Activated naive CD4-positive, alpha-beta T cell treated with anti-CD3 and anti-CD28 coated beads, Interleukin-2, amount 50 U/mL, for 72 hours (primary cell): ENCODE results near the gene FOXF1. TPM values are rescaled to one million over a fixed set of nuclear protein-coding genes. Genes with fewer than 3 reads are reported as not detected.

ENCODE experiments used
- ATAC-seq, 2 donors: fragments of 150-1000 bp; cut with Tn5 transposase; 2 replicates each; pipeline ENCODE4 v1.10.0; 2021; ENCODE audit warnings: mild to moderate bottlenecking in 2 of 2, moderate library complexity in 2 of 2
- DNase-seq, 2 donors: peaks; one replicate each; pipeline ENCODE4 v3.0.0; 2021 to 2022; ENCODE audit warnings: low spot score in 2 of 2
- H3K27ac Mint-ChIP-seq, 2 donors: one replicate each; pipeline ENCODE4 v1.8.0; 2022; ENCODE audit warnings: mild to moderate bottlenecking in 2 of 2, mixed read lengths in 2 of 2
- H3K36me3 Mint-ChIP-seq, 2 donors: one replicate each; pipeline ENCODE4 v1.8.0; 2022; ENCODE audit warnings: mixed read lengths in 2 of 2
- H3K9me3 Mint-ChIP-seq, 2 donors: one replicate each; pipeline ENCODE4 v1.8.0; 2022; ENCODE audit warnings: mixed read lengths in 2 of 2
- total RNA-seq, 2 donors: library from RNA; stranded (reverse); gene quantifications; one replicate each; pipeline ENCODE4 v1.2.3, GENCODE V29; 2022

Gene FOXF1
- total RNA-seq, 2 donors from 2014 or later, result not detected

DNA sequence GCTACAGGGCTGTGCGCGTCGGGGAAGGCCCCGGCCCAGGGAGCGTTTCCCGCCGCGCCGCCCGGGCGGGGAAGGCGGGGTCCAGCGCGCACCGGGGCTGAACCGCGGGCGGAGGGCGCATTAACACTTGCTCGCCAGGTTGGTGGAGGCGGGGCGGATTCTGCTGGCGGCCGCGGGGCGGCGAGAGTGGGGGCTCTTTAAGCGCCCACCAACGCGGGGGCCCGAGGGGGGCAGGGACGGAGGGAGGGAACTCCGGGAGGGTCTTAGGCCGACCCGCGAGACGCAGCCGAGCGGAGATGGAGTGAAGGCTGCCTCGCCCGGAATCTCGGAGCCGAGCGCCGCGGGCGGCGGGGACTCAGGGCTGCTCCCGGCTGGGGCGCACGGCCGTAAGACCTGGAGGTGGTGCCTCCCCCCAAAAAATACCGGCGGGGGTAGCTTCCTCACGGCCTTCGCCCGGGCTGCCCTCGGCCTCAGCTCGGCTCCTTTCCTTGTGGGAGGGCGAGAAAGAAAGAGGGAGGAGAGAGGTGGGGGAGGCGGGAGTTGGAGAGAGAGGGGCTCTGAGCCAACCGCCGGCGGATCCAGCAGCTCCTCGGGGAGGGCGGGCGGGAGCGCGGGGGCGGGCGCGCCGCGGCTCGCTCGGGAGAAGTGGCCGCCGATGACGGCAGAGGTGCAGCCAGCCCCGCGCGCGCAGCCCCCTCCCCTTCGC, 415 bp upstream of the FOXF1 start:
- Mint-ChIP-seq H3K9me3 (no peaks in the 10 kb centered on the region), H3K36me3 (peaks cover 7 to 12% of the 10 kb centered on the region in 2 donors), H3K27ac (no peak overlapping the region)
- DNase-seq (peak in 1 of 2 donors; percentile 21), ATAC-seq (peak; percentile 28 to 46)

DNA sequence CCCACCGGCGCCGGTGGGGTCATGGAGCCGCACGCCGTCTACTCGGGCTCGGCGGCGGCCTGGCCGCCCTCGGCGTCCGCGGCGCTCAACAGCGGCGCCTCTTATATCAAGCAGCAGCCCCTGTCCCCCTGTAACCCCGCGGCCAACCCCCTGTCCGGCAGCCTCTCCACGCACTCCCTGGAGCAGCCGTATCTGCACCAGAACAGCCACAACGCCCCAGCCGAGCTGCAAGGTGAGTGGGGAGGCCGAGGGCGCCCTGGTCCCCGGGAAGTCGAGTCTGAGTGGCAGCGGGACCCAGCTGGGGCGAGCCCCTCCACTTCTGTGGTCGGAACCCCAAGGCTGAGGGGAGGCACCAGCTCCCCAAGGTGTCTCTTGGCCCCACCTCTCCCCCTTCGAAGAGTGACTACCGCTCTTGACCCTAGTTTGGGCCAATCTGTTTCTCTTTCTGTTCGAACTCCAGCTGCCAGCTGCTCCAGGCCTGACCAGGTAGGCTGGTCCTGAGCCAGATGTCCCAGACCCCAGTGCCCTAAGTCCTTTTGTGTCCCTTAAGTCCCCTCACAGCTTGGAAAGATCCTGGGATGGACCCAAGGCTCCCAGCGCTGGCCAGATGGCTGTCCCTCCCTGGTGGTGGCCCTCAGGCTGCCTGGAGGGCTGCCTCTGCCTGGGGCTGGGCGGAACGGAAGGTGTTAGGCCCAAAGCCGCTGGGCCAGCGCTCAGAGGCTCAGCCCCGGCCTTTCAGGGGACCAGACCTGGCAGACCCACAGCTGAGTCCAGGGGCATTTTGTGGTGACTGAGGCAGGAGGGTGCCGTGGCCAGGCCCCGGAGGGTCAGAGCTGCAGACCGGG, 1.2 kb downstream of the FOXF1 start:
- Mint-ChIP-seq H3K27ac (peak overlapping the region in 1 of 2 donors; percentile 55), H3K9me3 (no peaks in the 10 kb centered on the region), H3K36me3 (peaks cover 7 to 12% of the 10 kb centered on the region in 2 donors)
- no peak for ATAC-seq
- DNase-seq, result peak in 1 of 2 donors; percentile 14

- H3K36me3 Mint-ChIP-seq, result peaks cover 5 to 10% of the 10 kb centered on the region in 2 donors
- H3K9me3 Mint-ChIP-seq, result no peaks in the 10 kb centered on the region
- no peak for ATAC-seq
Measured at GRCh38 chr16:86512301-86512859, 2.1 kb downstream of the FOXF1 start.

DNA sequence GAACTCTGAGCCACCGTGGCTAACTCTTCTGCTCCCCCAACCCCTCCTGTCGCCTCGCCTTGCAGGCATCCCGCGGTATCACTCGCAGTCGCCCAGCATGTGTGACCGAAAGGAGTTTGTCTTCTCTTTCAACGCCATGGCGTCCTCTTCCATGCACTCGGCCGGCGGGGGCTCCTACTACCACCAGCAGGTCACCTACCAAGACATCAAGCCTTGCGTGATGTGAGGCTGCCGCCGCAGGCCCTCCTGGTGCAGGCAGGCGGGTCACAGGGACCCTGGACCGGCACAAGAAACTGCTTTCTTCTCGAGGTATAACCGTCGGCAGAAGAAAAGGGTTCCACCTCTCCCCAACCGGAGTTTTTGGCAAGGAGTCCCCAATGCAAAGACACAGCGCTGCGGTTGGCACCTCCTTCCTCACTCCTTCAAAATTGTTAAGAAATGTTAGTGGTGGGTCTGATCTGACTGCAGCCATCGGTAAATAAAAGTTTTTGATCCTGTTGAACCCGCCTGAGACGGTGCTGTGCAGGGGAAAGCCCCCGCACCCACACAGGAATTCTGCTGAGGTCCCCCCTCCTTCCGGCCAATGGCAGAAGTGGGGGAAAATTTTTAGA, 2.6 kb downstream of the FOXF1 start:
- DNase-seq (peak in 1 of 2 donors; percentile 15), ATAC-seq (no peak)
- no peaks in the 10 kb centered on the region for H3K9me3 Mint-ChIP-seq
- peaks cover 0 to 5% of the 10 kb centered on the region in 2 donors for H3K36me3 Mint-ChIP-seq
- H3K27ac Mint-ChIP-seq, result no peak overlapping the region

More at GRCh38 chr16:86512301-86512859, 2.1 kb downstream of the FOXF1 start:
- DNase-seq, result no peak
- H3K27ac Mint-ChIP-seq, result no peak overlapping the region

GRCh38 chr16:86513471-86514277, 3.3 kb downstream of the FOXF1 start:
- H3K27ac Mint-ChIP-seq, result peak overlapping the region in 1 of 2 donors; percentile 79
- peaks cover 0 to 4% of the 10 kb centered on the region in 2 donors for H3K36me3 Mint-ChIP-seq
- H3K9me3 Mint-ChIP-seq, result no peaks in the 10 kb centered on the region
- no peak for DNase-seq
- ATAC-seq, result no peak

DNA sequence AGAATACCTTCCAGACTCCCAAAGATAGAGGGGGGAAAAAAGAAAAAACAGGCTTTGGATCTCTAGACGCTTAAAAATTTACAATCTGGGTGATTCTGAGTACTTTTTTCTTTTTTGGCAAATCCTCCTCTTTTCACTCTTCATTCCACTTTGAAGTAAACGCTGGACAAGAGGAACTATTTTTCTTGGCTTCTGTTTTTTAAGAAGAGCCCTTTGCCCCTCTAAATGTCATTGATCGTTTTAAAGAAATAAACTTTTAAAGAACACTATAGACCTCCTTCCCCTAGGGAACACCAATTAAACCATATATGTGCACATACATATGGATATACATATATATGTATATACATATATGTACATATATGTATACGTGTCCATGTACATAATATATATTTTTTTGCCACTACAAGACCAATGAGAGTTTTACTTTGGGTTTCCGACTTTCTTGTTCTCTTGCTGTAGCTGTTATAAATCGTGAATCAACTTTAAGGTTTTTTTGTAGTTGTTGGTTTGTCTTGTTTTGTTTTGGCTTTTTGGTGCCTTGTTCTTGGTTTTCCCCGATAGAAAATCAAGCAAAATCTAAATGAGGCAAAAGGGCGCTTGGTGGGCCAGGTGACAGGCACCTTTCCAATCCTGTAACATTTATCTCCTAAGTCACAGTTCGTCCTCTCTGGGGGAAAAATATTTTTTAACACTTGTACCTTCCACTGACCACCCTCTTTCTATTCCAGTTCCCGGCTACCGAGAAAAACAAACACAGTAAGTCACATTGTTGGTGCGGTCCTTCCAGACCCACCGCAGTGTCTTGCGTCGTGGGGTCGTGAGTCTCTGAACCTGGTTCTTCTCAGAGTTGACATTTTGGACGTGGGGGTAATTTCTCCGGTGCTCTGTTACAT, 4.4 kb downstream of the FOXF1 start:
- Mint-ChIP-seq H3K27ac (peak overlapping the region in 1 of 2 donors; percentile 65), H3K36me3 (peaks cover 0 to 4% of the 10 kb centered on the region in 2 donors), H3K9me3 (no peaks in the 10 kb centered on the region)
- no peak for ATAC-seq
- DNase-seq, result no peak

DNA sequence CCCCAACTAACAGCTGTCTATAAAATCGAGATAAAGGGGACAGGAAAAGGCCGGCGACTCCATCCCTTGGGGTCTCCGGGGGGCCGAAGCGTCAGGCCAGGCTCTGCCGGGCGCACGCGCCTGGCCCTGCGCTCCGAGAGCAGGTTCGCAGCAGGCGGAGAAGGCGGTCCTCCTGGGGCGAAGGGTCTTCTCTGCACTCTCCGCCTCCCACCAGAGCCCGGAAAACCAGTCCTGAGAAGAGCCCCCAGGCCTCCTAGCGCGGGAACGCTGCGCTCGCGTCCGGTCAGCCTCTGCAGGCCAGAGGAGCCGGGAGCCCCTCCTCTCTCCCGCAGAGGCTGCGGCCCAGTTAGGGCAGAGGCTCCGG, 5.1 kb downstream of the FOXF1 start:
- no peak for DNase-seq
- peak overlapping the region in 1 of 2 donors; percentile 65 for H3K27ac Mint-ChIP-seq
- ATAC-seq, result no peak
- no peaks in the 10 kb centered on the region for H3K9me3 Mint-ChIP-seq
- peaks cover 0 to 4% of the 10 kb centered on the region in 2 donors for H3K36me3 Mint-ChIP-seq

DNA sequence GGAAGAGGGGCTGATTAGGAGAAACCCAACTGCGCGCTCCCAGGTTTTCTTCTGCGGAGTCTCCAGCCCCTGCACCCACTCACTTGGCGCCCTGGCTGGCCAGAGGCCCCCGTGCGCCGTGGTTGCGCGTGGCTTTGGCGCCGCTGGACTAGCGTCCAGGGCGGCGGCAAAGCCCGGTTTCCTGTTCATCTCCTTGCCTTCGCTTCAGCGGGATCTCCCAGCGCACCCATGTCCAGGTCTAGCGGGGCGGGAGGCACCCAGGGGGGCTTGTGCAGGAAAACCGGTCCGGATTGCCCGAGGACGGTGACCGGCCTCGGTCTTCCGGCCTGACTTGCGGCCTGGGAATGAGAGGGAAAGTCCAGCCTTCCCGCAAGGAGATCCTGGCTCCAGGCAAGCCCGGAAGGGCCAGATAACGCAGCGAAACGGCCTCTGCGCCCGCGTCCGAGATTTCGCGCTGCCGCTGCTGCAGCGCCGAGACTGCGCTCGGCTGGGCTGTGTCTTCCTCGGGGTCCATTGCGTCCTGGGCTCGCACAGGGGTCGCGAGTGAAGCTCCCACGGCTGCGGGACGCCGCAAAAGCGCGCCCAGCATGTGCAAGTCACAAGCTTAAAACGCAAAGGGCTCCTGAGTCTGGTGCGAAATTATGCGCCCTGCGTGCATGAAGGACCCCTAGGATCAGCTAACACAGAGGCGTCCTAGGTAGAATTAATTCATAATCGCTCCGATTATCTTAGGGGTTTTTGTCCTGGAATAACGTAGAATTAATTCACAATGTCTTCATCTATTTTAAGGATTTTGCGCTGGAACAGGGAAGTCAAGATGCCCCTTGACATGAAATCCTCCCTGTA, 5.7 kb downstream of the FOXF1 start:
- no peak for DNase-seq
- ATAC-seq, result no peak
- no peaks in the 10 kb centered on the region for H3K9me3 Mint-ChIP-seq
- H3K27ac Mint-ChIP-seq, result no peak overlapping the region
- H3K36me3 Mint-ChIP-seq, result peaks cover 0 to 4% of the 10 kb centered on the region in 2 donors

DNA sequence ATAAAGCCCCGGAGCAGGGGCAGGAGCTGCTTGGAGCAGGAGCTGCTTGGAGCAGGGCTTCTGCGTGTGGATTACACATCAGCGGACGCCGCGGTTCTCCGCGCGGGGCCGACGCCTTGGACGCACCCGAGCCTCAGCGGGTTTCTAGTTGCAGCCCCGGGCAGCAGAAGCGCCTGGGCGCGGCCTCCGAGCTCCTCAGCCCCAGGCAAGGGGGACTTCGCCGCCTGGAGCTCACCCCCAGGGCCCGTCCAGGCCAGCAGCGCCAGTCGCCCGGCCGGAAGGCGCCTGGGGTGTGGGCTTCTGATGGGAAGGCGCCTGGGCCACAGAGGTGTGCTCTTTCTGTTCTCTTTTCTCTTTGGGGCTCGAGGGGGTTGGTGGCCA, 6.3 kb downstream of the FOXF1 start:
- peaks cover 0 to 4% of the 10 kb centered on the region in 2 donors for H3K36me3 Mint-ChIP-seq
- peak overlapping the region in 1 of 2 donors; percentile 82 for H3K27ac Mint-ChIP-seq
- ATAC-seq, result no peak
- no peaks in the 10 kb centered on the region for H3K9me3 Mint-ChIP-seq
- no peak for DNase-seq

DNA sequence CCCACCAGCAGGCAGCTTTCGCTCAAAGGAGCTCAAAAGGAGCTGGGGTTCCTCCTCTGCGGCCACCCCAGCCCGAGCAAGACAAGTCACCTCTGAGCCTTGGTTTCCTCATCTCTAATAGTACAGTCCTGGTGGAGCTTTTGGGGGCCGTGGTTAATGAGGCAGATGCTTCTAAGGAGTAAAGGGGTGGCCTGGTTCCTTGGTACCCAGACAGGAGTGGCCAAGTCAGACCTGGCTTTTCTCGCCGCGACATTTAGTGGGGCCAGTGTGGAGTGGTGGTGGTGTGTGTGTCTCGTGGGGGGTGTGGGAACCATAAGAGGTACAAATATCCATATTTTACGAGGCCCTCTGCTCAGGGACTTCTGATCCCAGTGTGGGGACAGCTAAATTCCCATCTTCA, 6.7 kb downstream of the FOXF1 start:
- ATAC-seq, result no peak
- peak overlapping the region in 1 of 2 donors; percentile 82 for H3K27ac Mint-ChIP-seq
- H3K36me3 Mint-ChIP-seq, result peaks cover 0 to 4% of the 10 kb centered on the region in 2 donors

DNA sequence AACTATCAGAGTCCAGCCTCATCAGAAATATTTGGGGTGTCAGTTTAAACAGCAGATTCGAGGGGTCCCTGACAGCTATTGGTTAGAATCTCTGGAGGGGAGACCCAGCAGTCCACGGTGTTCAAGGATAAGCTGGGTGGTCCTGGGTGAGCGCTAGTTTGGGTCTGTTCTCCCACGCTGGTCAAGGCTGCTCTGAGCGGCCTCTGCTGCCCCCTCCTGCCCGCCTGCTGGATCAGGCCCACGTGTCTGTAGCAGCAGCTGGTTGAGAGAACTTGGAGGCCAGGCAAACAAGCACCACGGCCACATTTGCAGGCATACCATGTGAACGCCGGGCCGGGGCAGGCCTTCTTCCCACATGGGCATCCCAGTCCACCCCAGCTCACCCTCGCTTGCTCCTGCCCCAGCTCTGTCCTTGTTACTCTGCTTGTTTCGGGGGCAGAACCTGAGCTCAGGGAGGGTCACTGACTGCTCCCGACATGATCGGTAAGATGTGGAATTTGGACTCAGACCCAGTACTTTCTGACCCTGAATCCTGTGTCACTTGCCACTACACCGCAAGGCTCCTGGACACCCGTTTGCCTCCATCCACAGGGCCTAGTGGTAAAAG, 7.4 kb downstream of the FOXF1 start:
- Mint-ChIP-seq H3K9me3 (no peaks in the 10 kb centered on the region), H3K27ac (no peak overlapping the region), H3K36me3 (peaks cover 0 to 4% of the 10 kb centered on the region in 2 donors)
- peak; percentile 41 to 74 for ATAC-seq
- DNase-seq, result peak in 1 of 2 donors; percentile 46

More for the DNA sequence above, 6.7 kb downstream of the FOXF1 start:
- H3K9me3 Mint-ChIP-seq, result no peaks in the 10 kb centered on the region
- no peak for DNase-seq

DNA sequence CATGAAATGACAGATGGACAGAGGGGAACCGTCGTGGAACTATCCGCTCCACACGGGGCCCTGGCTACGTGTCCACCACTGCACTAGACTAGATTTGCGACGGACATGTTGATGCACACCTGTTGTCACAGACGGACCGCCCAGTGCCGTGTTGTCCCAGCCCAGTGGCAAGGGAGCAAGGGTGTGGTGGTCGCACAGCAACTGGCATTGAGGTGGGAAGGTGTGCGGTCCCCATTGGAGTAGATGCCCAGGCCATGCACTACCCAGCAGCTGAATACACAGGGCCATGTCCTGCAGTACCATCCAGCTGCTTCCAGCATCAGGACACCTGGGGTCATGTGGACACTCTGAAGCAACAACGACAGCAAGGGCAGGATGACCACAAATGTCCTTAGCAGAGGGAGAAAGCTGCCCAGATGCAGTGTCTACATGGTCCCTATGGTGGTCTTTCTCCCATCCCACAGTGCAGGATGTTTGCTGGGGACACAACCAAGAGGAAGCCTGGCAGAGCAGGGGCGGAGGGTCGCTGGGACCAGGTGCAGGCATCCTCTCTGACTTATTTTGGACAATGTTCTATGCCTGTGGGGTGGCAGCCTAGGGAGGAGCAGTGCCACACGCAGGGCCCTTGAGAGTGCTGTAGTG, 8.8 kb downstream of the FOXF1 start:
- no peak overlapping the region for H3K27ac Mint-ChIP-seq
- no peak for DNase-seq
- ATAC-seq, result no peak
- no peaks in the 10 kb centered on the region for H3K36me3 Mint-ChIP-seq
- no peaks in the 10 kb centered on the region for H3K9me3 Mint-ChIP-seq

DNA sequence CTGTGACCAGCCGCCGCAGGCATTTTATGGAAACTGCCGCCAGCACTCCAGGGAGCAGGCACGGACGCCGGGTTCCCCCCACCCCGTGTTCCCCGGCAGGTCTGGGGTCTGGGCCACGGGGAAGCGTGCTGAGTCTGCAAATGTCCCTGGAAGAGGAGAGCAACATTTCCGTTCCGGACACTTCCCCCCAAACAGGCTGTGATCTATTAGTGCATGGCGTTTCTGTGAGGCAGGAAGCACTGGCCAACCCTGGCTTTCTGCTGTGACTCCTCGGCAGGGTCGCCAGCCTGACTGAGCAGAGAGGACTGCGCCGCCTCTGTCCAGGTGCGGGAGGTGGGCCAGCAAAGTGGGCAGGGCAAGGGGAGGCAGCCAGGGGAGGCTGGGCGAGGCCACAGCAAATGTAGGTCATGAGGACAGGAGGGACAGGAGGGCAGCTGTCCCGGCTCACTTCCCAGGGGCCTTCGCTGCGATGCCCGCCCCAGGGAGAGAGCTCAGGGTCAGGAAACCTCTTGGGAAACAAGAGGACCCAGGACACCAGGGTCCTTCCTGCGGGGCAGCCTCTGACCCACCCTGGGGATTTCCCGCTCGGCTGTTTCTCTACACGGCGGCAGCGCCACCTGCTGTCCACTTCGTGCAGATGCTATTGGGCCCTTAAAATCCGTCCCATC, 9.5 kb downstream of the FOXF1 start:
- no peaks in the 10 kb centered on the region for H3K9me3 Mint-ChIP-seq
- no peak overlapping the region for H3K27ac Mint-ChIP-seq
- peak in 1 of 2 donors; percentile 60 for DNase-seq
- H3K36me3 Mint-ChIP-seq, result no peaks in the 10 kb centered on the region
- ATAC-seq, result peak; percentile 57 to 58
